T-helper 2 cell (primary cell): Measurements from ENCODE around the gene B3GNT7.
A peak's percentile ranks its signal among the peaks of the same experiment; 100 is the strongest.
"Not testable (repeated sequence)": the region's sequence is repeated elsewhere in the genome, so short reads cannot be mapped to it uniquely, and the experiment has no call there.

ENCODE experiments used
- DNase-seq, 5 experiments: peaks; one replicate each; pipeline versions ENCODE4 v3.0.0 to v3.0.0-alpha.2; 2012 to 2022

Gene B3GNT7

GRCh38 chr2:231384970-231385369 lies 10.5 kb upstream of the B3GNT7 start:
- no peak for DNase-seq

- no peak for DNase-seq
These were observed 10.1 kb upstream of the B3GNT7 start for GRCh38 chr2:231385429-231385828.

GRCh38 chr2:231386446-231386845 lies 9.1 kb upstream of the B3GNT7 start:
- DNase-seq: no peak

GRCh38 chr2:231387904-231388724 lies 7.4 kb upstream of the B3GNT7 start:
- DNase-seq: no peak

GRCh38 chr2:231388725-231389346 lies 6.7 kb upstream of the B3GNT7 start:
- no peak for DNase-seq

GRCh38 chr2:231390667-231391066 lies 4.8 kb upstream of the B3GNT7 start:
- no peak for DNase-seq

DNA sequence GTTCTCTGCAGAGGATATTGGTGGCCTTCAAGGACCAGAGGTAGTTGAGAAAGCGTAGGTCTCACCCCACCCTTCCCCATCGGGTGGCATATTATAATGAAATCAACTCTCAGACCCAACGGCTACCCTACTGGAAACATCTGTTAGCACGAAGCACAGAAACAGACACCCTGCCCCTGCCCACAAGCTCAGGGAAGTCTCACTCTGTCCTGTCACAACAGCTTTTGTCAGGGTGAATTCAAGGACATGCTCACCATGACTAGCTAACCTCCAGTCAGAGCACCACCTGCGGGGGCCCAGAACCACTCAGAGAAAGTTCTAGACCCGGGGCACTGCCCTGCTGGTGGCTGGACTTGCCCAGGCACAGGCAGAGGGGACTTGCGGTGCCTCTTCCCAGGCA lies 3.5 kb upstream of the B3GNT7 start:
- DNase-seq: no peak

GRCh38 chr2:231392431-231393148 lies 2.9 kb upstream of the B3GNT7 start:
- no peak for DNase-seq

GRCh38 chr2:231393149-231394131 lies 2.1 kb upstream of the B3GNT7 start:
- DNase-seq: peak in 2 of 5 experiments; percentile 49 to 59

DNA sequence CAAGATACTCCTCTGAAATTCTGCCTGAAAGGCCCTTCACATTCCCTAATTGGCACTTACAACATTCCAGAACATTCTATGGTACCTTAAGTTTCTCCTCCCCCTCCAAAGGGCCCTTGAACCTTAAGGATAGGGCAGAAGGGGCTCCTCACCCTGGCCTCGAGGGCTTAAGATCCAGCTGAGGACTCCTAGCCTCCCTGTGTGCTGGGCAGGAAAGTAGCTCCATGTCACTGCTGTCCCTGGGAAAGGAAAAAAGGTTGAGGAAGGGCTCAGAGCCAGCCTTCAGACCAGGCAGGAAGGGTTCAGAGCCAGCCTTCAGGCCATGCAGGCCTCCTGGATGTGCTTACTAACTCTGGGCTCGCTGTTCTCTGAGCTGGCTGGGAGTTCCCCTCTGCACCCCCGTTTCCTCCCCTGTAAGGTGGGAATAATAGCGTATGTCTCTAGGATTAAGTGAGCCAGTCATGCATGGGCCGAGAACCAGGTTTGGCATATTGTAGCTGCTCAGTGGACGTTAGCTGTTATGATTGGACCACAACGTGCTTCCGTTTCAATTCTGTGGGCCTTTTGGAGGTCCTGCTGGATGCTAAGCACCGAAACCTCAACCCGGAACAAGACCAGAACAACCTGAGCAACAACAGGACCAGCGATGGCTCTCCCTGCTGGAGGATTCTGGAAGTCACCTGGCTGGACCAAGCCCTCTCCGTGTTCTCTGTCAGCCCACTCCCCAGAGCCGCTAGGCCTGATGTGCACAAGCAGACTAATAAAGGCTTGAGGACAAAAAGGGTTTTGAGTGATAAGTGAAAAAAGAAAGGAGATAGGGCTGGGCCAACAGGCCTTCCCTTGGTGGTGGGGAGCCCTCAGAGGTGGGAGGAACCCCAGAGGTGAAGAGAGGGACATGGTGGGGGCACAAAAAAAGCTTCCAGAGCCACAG lies 1.0 kb upstream of the B3GNT7 start:
- DNase-seq: no peak

DNA sequence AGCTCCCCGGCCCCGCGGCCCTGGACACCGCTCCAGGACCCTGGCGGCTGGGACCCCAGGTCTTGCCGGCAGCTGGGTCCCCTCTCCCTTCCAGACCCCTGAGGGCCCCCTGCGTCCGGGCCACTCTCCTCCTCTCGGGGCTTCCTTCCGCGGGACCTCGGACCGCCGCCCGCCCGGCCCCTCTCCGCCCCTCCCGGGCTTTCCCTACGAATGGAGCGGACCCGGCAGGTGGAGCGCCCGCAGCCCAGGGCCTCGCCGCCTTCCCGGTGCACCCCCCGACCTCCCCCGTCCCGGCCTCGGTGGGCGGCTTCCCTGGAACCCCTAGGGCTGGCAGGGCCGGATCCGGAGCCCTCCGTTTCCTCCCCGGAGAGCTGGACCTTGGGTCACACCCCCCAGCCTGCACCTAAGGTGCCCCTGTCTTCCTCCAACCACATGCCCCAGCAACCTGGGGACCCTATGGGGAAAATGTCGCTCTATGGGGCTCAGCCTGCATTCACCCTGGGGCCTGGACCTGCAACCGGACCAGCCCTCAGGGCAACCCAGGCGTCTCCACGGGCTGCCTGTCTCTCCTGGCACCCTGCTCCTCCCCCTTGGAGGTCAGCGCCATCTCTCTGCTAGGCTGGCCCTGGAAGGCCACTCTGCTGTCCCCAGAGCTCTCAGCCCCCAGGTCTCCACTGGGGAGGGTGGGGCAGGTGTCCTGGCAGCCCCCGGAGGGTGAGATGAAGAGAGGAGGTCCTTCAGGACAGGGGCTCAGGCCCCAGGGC lies 730 bp downstream of the B3GNT7 start:
- no peak for DNase-seq

- DNase-seq: peak in 2 of 5 experiments; percentile 26 to 38
These were observed 1.8 kb downstream of the B3GNT7 start for GRCh38 chr2:231397011-231397927.

DNA sequence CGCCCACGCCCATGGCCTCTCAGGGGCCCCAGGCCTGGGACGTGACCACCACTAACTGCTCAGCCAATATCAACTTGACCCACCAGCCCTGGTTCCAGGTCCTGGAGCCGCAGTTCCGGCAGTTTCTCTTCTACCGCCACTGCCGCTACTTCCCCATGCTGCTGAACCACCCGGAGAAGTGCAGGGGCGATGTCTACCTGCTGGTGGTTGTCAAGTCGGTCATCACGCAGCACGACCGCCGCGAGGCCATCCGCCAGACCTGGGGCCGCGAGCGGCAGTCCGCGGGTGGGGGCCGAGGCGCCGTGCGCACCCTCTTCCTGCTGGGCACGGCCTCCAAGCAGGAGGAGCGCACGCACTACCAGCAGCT lies 2.4 kb downstream of the B3GNT7 start:
- no peak for DNase-seq

GRCh38 chr2:231398585-231398984 lies 3.1 kb downstream of the B3GNT7 start:
- no peak for DNase-seq

GRCh38 chr2:231399046-231399852 lies 3.7 kb downstream of the B3GNT7 start:
- no peak for DNase-seq

- no peak for DNase-seq
These were observed 4.6 kb downstream of the B3GNT7 start for GRCh38 chr2:231399853-231400680.

DNA sequence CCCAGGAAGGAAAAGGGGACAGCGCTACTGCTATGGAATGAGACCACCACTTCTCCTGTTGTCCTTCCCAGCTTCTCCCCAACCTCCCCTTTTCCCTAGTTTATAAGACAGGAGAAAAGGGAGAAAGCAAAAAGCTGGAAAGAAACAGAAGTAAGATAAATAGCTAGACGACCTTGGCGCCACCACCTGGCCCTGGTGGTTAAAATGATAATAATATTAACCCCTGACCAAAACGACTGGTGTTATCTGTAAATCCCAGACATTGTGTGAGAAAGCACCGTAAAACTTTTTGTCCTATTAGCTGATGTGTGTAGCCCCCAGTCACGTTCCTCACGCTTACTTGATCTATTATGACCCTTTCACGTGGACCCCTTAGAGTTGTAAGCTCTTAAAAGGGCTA lies 5.2 kb downstream of the B3GNT7 start:
- DNase-seq: not testable (repeated sequence)

- not testable (repeated sequence) for DNase-seq
These were observed 5.6 kb downstream of the B3GNT7 start for GRCh38 chr2:231401101-231401500.
